HepG2 (cell line): ENCODE measurements around the gene FLAD1. TPM values are rescaled to one million over a fixed set of nuclear protein-coding genes. Genes with fewer than 3 reads are reported as not detected.

Source experiments
- CBFB ChIP-seq: sonication (generic); formaldehyde crosslinking; IDR thresholded peaks from 2 replicates; pipeline ENCODE4 v1.4.0; 2020; ENCODE audit warnings: missing genetic modification reagents
- FIP1L1 ChIP-seq: fragments of 200-400 bp; formaldehyde crosslinking; IDR thresholded peaks from 2 replicates; pipeline ENCODE4 v1.6.1; 2018; ENCODE audit warnings: low read depth, mild to moderate bottlenecking, low read length, moderate library complexity, borderline replicate concordance; ENCODE audit not compliant: insufficient read depth
- KIAA2018 ChIP-seq: sonication (generic); formaldehyde crosslinking; IDR thresholded peaks from 2 replicates; pipeline ENCODE4 v1.5.0; 2020; ENCODE audit warnings: mild to moderate bottlenecking, missing genetic modification reagents, borderline replicate concordance
- ZNF101 ChIP-seq: sonication (generic); formaldehyde crosslinking; IDR thresholded peaks from 2 replicates; pipeline ENCODE4 v1.4.0; 2020; ENCODE audit warnings: mild to moderate bottlenecking, low read depth, missing genetic modification reagents, borderline replicate concordance
- ZNF367 ChIP-seq: sonication (generic); formaldehyde crosslinking; IDR thresholded peaks from 2 replicates; pipeline ENCODE4 v1.4.0; 2020; ENCODE audit warnings: missing genetic modification reagents, borderline replicate concordance
- polyA plus RNA-seq, 8 experiments: library from polyadenylated mRNA; depleted of rRNA in 3 of 8; stranded (reverse) in 7 of 8; unstranded in 1 of 8; fragments of >200 nt; fragmentation: Illumina TruSeq in 4 of 8; extraction: Trizol in 4 of 8; gene quantifications; 2 replicates each; pipeline versions ENCODE4 v1.2.1 to v1.2.3, GENCODE V29; 2011 to 2016; ENCODE audit warnings: low read depth in 4 of 8, missing spikeins in 1 of 8, mixed read lengths in 1 of 8; ENCODE audit not compliant: insufficient read depth in 1 of 8
- total RNA-seq, 5 experiments: library from RNA; depleted of rRNA; stranded (reverse); fragments of >200 nt; fragmentation: Illumina TruSeq; extraction: Trizol; gene quantifications; 2 replicates each; pipeline ENCODE4 v1.2.3, GENCODE V29; 2016; ENCODE audit warnings: low read depth in 1 of 5
- TF ChIP-seq, protein P1 (sequence below): sonication (generic); formaldehyde crosslinking; IDR thresholded peaks from 2 replicates; pipeline ENCODE4 v1.8.1; 2022; ENCODE audit warnings: low read depth, mild to moderate bottlenecking, missing genetic modification reagents
- TF ChIP-seq, protein P2 (sequence below): sonication (generic); formaldehyde crosslinking; IDR thresholded peaks from 2 replicates; pipeline ENCODE4 v1.9.0; 2022; ENCODE audit warnings: low read depth, missing genetic modification reagents
- TF ChIP-seq, protein P3 (sequence below): sonication (generic); formaldehyde crosslinking; IDR thresholded peaks from 2 replicates; pipeline ENCODE4 v1.9.0; 2021; ENCODE audit warnings: mild to moderate bottlenecking, missing genetic modification reagents

The FLAD1 gene
- total and polyA plus RNA-seq, 2 of the 13 experiments (the other 11 are each of a cell fraction or from before 2014, with no cell fraction given): 25.9 to 32.8 TPM

DNA sequence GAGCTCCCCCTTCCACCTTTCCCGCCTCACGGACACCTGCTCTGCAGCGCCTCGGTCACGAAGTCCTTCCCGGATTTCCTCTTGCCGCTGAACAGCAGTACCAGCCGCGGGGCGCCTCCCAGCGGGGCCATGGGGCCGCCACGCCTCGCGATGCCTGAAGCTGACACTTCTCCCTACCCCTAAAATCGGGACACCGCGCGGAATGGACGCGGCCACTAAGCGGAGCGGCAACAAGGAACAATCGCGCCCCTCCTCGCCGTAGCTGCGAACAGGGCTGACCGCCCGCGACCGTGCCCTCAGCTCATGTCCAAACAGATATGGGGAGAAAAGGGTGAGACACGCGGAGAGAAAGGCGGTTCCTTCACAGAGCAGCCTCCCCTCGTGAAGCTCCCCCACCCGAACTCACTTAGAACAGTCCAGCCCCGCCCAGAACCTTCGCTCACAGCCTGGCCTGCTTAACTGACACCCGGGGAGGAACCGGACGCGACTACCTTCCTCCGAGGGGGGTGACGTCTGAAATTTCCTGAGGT, 46.5 kb upstream of the FLAD1 start, which contains the start of gene PMVK (continued):
- TF ChIP-seq KIAA2018 (CRISPR knock-in tag) (no peak; the same call in 1 of the 2 replicates), CBFB (CRISPR knock-in tag) (peak; percentile 86), FIP1L1 (no peak), ZNF101 (CRISPR knock-in tag) (peak; percentile 98; the same call in 1 of the 2 replicates), ZNF367 (no peak; the same call in 1 of the 2 replicates)
- TF ChIP-seq, protein P1, sequence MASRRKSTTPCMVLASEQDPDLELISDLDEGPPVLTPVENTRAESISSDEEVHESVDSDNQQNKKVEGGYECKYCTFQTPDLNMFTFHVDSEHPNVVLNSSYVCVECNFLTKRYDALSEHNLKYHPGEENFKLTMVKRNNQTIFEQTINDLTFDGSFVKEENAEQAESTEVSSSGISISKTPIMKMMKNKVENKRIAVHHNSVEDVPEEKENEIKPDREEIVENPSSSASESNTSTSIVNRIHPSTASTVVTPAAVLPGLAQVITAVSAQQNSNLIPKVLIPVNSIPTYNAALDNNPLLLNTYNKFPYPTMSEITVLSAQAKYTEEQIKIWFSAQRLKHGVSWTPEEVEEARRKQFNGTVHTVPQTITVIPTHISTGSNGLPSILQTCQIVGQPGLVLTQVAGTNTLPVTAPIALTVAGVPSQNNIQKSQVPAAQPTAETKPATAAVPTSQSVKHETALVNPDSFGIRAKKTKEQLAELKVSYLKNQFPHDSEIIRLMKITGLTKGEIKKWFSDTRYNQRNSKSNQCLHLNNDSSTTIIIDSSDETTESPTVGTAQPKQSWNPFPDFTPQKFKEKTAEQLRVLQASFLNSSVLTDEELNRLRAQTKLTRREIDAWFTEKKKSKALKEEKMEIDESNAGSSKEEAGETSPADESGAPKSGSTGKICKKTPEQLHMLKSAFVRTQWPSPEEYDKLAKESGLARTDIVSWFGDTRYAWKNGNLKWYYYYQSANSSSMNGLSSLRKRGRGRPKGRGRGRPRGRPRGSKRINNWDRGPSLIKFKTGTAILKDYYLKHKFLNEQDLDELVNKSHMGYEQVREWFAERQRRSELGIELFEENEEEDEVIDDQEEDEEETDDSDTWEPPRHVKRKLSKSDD (CRISPR knock-in tag): peak; percentile 95
- TF ChIP-seq, protein P2, sequence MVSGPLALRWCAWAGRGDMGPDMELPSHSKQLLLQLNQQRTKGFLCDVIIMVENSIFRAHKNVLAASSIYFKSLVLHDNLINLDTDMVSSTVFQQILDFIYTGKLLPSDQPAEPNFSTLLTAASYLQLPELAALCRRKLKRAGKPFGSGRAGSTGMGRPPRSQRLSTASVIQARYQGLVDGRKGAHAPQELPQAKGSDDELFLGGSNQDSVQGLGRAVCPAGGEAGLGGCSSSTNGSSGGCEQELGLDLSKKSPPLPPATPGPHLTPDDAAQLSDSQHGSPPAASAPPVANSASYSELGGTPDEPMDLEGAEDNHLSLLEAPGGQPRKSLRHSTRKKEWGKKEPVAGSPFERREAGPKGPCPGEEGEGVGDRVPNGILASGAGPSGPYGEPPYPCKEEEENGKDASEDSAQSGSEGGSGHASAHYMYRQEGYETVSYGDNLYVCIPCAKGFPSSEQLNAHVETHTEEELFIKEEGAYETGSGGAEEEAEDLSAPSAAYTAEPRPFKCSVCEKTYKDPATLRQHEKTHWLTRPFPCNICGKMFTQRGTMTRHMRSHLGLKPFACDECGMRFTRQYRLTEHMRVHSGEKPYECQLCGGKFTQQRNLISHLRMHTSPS (CRISPR knock-in tag): peak; percentile 87
- TF ChIP-seq, protein P3, sequence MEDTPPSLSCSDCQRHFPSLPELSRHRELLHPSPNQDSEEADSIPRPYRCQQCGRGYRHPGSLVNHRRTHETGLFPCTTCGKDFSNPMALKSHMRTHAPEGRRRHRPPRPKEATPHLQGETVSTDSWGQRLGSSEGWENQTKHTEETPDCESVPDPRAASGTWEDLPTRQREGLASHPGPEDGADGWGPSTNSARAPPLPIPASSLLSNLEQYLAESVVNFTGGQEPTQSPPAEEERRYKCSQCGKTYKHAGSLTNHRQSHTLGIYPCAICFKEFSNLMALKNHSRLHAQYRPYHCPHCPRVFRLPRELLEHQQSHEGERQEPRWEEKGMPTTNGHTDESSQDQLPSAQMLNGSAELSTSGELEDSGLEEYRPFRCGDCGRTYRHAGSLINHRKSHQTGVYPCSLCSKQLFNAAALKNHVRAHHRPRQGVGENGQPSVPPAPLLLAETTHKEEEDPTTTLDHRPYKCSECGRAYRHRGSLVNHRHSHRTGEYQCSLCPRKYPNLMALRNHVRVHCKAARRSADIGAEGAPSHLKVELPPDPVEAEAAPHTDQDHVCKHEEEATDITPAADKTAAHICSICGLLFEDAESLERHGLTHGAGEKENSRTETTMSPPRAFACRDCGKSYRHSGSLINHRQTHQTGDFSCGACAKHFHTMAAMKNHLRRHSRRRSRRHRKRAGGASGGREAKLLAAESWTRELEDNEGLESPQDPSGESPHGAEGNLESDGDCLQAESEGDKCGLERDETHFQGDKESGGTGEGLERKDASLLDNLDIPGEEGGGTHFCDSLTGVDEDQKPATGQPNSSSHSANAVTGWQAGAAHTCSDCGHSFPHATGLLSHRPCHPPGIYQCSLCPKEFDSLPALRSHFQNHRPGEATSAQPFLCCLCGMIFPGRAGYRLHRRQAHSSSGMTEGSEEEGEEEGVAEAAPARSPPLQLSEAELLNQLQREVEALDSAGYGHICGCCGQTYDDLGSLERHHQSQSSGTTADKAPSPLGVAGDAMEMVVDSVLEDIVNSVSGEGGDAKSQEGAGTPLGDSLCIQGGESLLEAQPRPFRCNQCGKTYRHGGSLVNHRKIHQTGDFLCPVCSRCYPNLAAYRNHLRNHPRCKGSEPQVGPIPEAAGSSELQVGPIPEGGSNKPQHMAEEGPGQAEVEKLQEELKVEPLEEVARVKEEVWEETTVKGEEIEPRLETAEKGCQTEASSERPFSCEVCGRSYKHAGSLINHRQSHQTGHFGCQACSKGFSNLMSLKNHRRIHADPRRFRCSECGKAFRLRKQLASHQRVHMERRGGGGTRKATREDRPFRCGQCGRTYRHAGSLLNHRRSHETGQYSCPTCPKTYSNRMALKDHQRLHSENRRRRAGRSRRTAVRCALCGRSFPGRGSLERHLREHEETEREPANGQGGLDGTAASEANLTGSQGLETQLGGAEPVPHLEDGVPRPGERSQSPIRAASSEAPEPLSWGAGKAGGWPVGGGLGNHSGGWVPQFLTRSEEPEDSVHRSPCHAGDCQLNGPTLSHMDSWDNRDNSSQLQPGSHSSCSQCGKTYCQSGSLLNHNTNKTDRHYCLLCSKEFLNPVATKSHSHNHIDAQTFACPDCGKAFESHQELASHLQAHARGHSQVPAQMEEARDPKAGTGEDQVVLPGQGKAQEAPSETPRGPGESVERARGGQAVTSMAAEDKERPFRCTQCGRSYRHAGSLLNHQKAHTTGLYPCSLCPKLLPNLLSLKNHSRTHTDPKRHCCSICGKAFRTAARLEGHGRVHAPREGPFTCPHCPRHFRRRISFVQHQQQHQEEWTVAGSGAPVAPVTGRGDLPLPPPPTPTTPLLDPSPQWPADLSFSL (CRISPR knock-in tag): peak; percentile 68
